Endothelial cell of umbilical vein (primary cell): ENCODE measurements around the gene TIGIT. TPM values are rescaled to one million over a fixed set of nuclear protein-coding genes. Genes with fewer than 3 reads are reported as not detected.
A peak's percentile ranks its signal among the peaks of the same experiment; 100 is the strongest.

Experiments used
- BruUV-seq: library from RNA; stranded (reverse); fragments of 400-500 nt; replicated peaks from 2 replicates; lab custom pipeline; 2021; lab: Mats Ljungman, UMichigan
- CTCF ChIA-PET: fragments of 300-600, 350-600 bp; sonication (Branson Sonifier 250); formaldehyde crosslinking; loops from one replicate; lab custom pipeline; 2021; ENCODE audit warnings: antibody characterized with exemption, inconsistent platforms; lab: Charles Lee
- POLR2A ChIA-PET: fragments of 300-600, 350-600 bp; sonication (Branson Sonifier 250); formaldehyde crosslinking; loops from one replicate; lab custom pipeline; 2021; ENCODE audit warnings: antibody characterized with exemption, inconsistent platforms; lab: Charles Lee
- DNase-seq: peaks from one replicate; pipeline ENCODE4 v3.0.0-alpha.2; 2011; ENCODE audit warnings: low read depth, low spot score
- FAIRE-seq: peaks from 2 replicates; lab custom pipeline; 2011; peaks lifted over from hg19 to GRCh38; lab: Jason Lieb, UNC
- H2AFZ ChIP-seq: 2 replicates; pipeline ENCODE4 v1.6.0; 2012; ENCODE audit warnings: low read depth, low read length, control low read depth, inconsistent platforms
- H3K27ac ChIP-seq: 2 replicates; pipeline ENCODE4 v1.5.1; 2011; ENCODE audit warnings: low read depth, mild to moderate bottlenecking, control low read depth, low read length, moderate library complexity; ENCODE audit not compliant: insufficient read depth
- H3K27me3 ChIP-seq, 2 experiments: 2 replicates each; pipeline versions ENCODE4 v1.6.0 to v1.6.1; 2011; ENCODE audit warnings: low read length in 2 of 2, mixed read lengths in 1 of 2; ENCODE audit not compliant: control insufficient read depth in 2 of 2, insufficient read depth in 2 of 2
- H3K36me3 ChIP-seq, 2 experiments: 2 replicates in 1 of 2; 3 replicates in 1 of 2; pipeline ENCODE4 v1.5.1; 2011; ENCODE audit warnings: low read length in 2 of 2, mild to moderate bottlenecking in 1 of 2, moderate library complexity in 1 of 2; ENCODE audit not compliant: control insufficient read depth in 2 of 2, insufficient read depth in 2 of 2; ENCODE audit errors: extremely low read depth in 1 of 2
- H3K4me1 ChIP-seq: 3 replicates; pipeline ENCODE4 v1.5.1; 2011; ENCODE audit warnings: mild to moderate bottlenecking, low read length; ENCODE audit not compliant: control insufficient read depth, insufficient read depth; ENCODE audit errors: extremely low read depth
- H3K4me2 ChIP-seq: 2 replicates; pipeline ENCODE4 v1.6.1; 2011; ENCODE audit warnings: low read length, control low read depth, mixed read lengths; ENCODE audit not compliant: insufficient read depth
- H3K4me3 ChIP-seq, 3 experiments: fragments of 200-600 bp in 1 of 3; sonication (generic), shearing (Covaris generic) in 1 of 3; replicated peaks in 1 of 3; 2 replicates each; pipeline ENCODE4 v1.5.1; 2011 to 2016; ENCODE audit warnings: control low read depth in 3 of 3, low read length in 3 of 3, mild to moderate bottlenecking in 2 of 3, inconsistent platforms in 1 of 3, low read depth in 1 of 3, moderate library complexity in 1 of 3; ENCODE audit not compliant: insufficient read depth in 1 of 3
- H3K79me2 ChIP-seq: 2 replicates; pipeline ENCODE4 v1.6.0; 2012; ENCODE audit warnings: low read length, inconsistent platforms; ENCODE audit not compliant: control insufficient read depth, insufficient read depth
- H3K9ac ChIP-seq: replicated peaks from 2 replicates; pipeline ENCODE3; 2011; ENCODE audit warnings: low read length, control low read depth; ENCODE audit not compliant: insufficient read depth; ENCODE audit errors: extremely low read depth
- H3K9me1 ChIP-seq: replicated peaks from 3 replicates; pipeline ENCODE4 v1.6.0; 2011; ENCODE audit warnings: mild to moderate bottlenecking, low read length; ENCODE audit not compliant: control insufficient read depth, insufficient read depth; ENCODE audit errors: extremely low read depth
- H3K9me3 ChIP-seq: replicated peaks from 2 replicates; pipeline ENCODE4 v1.5.1; 2012; ENCODE audit warnings: low read length, inconsistent platforms; ENCODE audit not compliant: control insufficient read depth, insufficient read depth
- H4K20me1 ChIP-seq: replicated peaks from 2 replicates; pipeline ENCODE3; 2011; ENCODE audit warnings: mild to moderate bottlenecking, low read length; ENCODE audit not compliant: control insufficient read depth, insufficient read depth; ENCODE audit errors: extremely low read depth
- CTCF ChIP-seq, 2 donors: IDR thresholded peaks; 1 replicate in 1 of 2; 2 replicates in 1 of 2; pipeline ENCODE4 v1.5.1; 2011; ENCODE audit warnings: low read length in 2 of 2, mild to moderate bottlenecking in 2 of 2, moderate library complexity in 2 of 2, control low read depth in 1 of 2, inconsistent platforms in 1 of 2, low read depth in 1 of 2; ENCODE audit not compliant: insufficient read depth in 1 of 2; ENCODE audit errors: extremely low read depth in 1 of 2
- EZH2 ChIP-seq: IDR thresholded peaks from 2 replicates; pipeline ENCODE4 v1.6.1; 2012; ENCODE audit warnings: borderline replicate concordance, low read depth, mild to moderate bottlenecking, moderate library complexity, low read length, inconsistent platforms; ENCODE audit not compliant: severe bottlenecking
- FOS ChIP-seq: IDR thresholded peaks from 2 replicates; pipeline ENCODE4 v1.6.1; 2011; ENCODE audit warnings: mild to moderate bottlenecking, low read length, moderate library complexity, borderline replicate concordance; ENCODE audit not compliant: insufficient read depth
- GATA2 ChIP-seq: IDR thresholded peaks from 2 replicates; pipeline ENCODE4 v1.7.0; 2011; ENCODE audit warnings: low read depth, mild to moderate bottlenecking, moderate library complexity, mixed read lengths, low read length; ENCODE audit not compliant: insufficient read length, insufficient read depth
- JUN ChIP-seq: IDR thresholded peaks from 2 replicates; pipeline ENCODE4 v1.6.1; 2011; ENCODE audit warnings: borderline replicate concordance, low read depth; ENCODE audit not compliant: insufficient read length, insufficient read depth
- MYC ChIP-seq: IDR thresholded peaks from one replicate; pipeline ENCODE4 v1.6.1; 2011; ENCODE audit warnings: mild to moderate bottlenecking, low read depth, low read length
- POLR2A ChIP-seq: IDR thresholded peaks from 2 replicates; pipeline ENCODE4 v1.6.1; 2012; ENCODE audit warnings: low read depth, mild to moderate bottlenecking, control low read depth, low read length
- POLR2AphosphoS5 ChIP-seq: IDR thresholded peaks from 2 replicates; pipeline ENCODE4 v1.6.1; 2012; ENCODE audit warnings: low read depth, mild to moderate bottlenecking, control low read depth, low read length, moderate library complexity; ENCODE audit not compliant: insufficient read depth
- dilution Hi-C: fragments of 300-500 bp; cut with MboI; formaldehyde crosslinking; loops from one replicate; pipeline ENCODE4 v1.15.0; 2019; ENCODE audit warnings: low sequenced_read_pairs; ENCODE audit not compliant: extremely low pct_ligation_motif_present
- intact Hi-C: fragments of 100-400 bp; cut with micrococcal nuclease; formaldehyde crosslinking; loops from one replicate; pipeline ENCODE4 v1.10.0; 2022
- microRNA counts: library from miRNA; unstranded; fragments of <30 nt; microRNA quantifications from one replicate; lab custom pipeline; 2016
- polyA plus RNA-seq, 4 experiments: library from polyadenylated mRNA; depleted of rRNA in 3 of 4; stranded (reverse) in 3 of 4; unstranded in 1 of 4; fragments of >200 nt; gene quantifications; 2 replicates each; pipeline versions ENCODE4 v1.2.1 to v1.2.3, GENCODE V29; 2011 to 2012; ENCODE audit warnings: missing spikeins in 1 of 4
- total RNA-seq: library from RNA; stranded (reverse); gene quantifications from 2 replicates; pipeline ENCODE4 v1.2.3, GENCODE V29; 2021
- TF ChIP-seq, protein P1 (sequence below): IDR thresholded peaks from 2 replicates; pipeline ENCODE4 v1.6.1; 2011; ENCODE audit not compliant: insufficient read depth, insufficient read length

The TIGIT gene
- total and polyA plus RNA-seq, 2 donors (not counting 3 experiments of a cell fraction or from before 2014, with no cell fraction given), result not detected

DNA sequence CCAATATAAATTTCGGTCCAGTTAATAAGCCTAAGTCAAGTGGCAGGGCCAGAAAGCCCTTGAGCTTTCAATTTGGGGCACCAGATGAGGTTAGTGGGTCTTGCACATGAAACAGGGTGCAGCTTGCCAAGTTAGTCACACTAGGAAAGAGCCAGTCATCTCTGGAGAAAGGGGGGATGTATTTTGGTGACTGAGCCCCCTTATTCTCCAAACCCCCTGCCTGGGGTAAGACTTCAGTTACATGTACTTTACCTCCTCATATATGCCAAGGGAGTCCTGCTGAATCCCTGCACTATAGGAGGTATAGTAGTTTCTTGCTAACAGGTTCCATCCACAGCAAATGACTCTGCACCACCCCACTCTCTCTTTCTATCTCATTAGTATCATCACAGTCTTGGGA, 62.7 kb downstream of the TIGIT start:
- H3K9me1 ChIP-seq, result no peaks in the 10 kb centered on the region
- no peak for FAIRE-seq
- H3K79me2 ChIP-seq, result no peaks in the 10 kb centered on the region
- no peaks in the 10 kb centered on the region for H3K4me1 ChIP-seq
- no peak overlapping the region for H3K4me3 ChIP-seq
- H4K20me1 ChIP-seq, result peaks cover 2% of the 10 kb centered on the region
- dilution Hi-C loops, result no loop called here
- intact Hi-C loops, result no loop called here
- ChIA-PET CTCF (no interaction called here), POLR2A (no interaction called here)
- H3K9me3 ChIP-seq, result no peaks in the 10 kb centered on the region
- no peak overlapping the region for H3K9ac ChIP-seq
- peaks cover 0 to under 1% of the 10 kb centered on the region in 2 experiments for H3K36me3 ChIP-seq
- no TSS peak for BruUV-seq
- TF ChIP-seq CTCF (IDR thresholded peaks at IDR 0.05; ENCODE audit: extremely low read depth in 1 of 2, insufficient read depth in 1 of 2, low read depth in 1 of 2, low read length in 2 of 2) (no peak), POLR2AphosphoS5 (no peak), EZH2 (no peak), FOS (no peak), POLR2A (no peak), MYC (no peak), JUN (no peak), GATA2 (no peak)
- TF ChIP-seq, protein P1, sequence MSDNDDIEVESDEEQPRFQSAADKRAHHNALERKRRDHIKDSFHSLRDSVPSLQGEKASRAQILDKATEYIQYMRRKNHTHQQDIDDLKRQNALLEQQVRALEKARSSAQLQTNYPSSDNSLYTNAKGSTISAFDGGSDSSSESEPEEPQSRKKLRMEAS, result no peak
- no peak overlapping the region for H2AFZ ChIP-seq
- no peak overlapping the region for H3K4me2 ChIP-seq
- H3K27ac ChIP-seq, result no peak overlapping the region
- no peaks in the 10 kb centered on the region for H3K27me3 ChIP-seq
- DNase-seq, result no peak

MicroRNAs encoded within 50 kb of the gene (microRNA counts, 767-probe panel; counts per million panel counts)
- microRNA hsa-miR-568 (lab: Ali Mortazavi, UCI), result 723 counts per million, percentile 96 among the panel's probes with 10 or more counts

Other genes starting within 250 kb of the TIGIT start
- 3.8 and 4.9 TPM in 2 replicates for gene CCDC191, start 237.5 kb upstream of the TIGIT start, total RNA-seq
- gene CCDC191, start 237.5 kb upstream of the TIGIT start, polyA plus RNA-seq, result 1.4 and 1.7 TPM in 2 replicates
- gene QTRT2, start 237.3 kb upstream of the TIGIT start, total RNA-seq, result 29.5 and 42.8 TPM in 2 replicates
- 9.1 and 11.0 TPM in 2 replicates for gene QTRT2, start 237.3 kb upstream of the TIGIT start, polyA plus RNA-seq
- not detected in 2 replicates for gene DRD3, start 115.0 kb upstream of the TIGIT start, total RNA-seq
- gene DRD3, start 115.0 kb upstream of the TIGIT start, polyA plus RNA-seq, result not detected in 2 replicates
- not detected in 2 replicates for gene ZNF80, start 56.5 kb upstream of the TIGIT start, total RNA-seq
- gene ZNF80, start 56.5 kb upstream of the TIGIT start, polyA plus RNA-seq, result not detected in 2 replicates